ENCODE results near the gene GPSM1.

DNA sequence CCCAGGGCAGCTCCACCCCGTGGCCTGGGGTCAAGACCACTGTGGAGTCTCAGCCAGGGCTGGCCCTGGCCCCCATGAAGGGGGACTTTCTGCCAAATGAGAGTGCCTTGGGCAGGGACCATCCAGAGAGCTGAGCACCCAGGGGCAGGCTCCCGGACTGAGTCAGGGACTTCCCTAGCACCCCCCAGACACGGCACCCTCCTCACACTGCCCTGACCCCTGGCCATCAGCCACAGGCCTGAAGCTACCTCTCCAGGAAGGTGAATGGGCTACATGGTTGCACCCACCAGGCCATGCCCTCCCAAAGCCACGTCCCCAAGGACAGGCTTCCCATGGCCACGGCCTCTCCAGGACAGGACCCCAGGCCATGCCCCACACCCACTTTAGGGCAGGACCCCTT lies 32.9 kb upstream of the GPSM1 start:
- TF ChIP-seq EZH2phosphoT487 (IDR thresholded peaks at IDR 0.05; ENCODE audit: borderline replicate concordance, low read depth): no peak
- TF ChIP-seq RFX5 (IDR thresholded peaks at IDR 0.05; ENCODE audit: low read length): no peak
- no peak for TF ChIP-seq MXI1 (IDR thresholded peaks at IDR 0.05; ENCODE audit: low read depth, low read length)
- TF ChIP-seq YY1 (IDR thresholded peaks at IDR 0.05; ENCODE audit: low read depth): no peak
- TF ChIP-seq FOXJ3 (CRISPR knock-in tag; IDR thresholded peaks at IDR 0.05): no peak
- no peak for TF ChIP-seq POLR2AphosphoS5 (IDR thresholded peaks at IDR 0.05; ENCODE audit: low read depth, low read length)

All from SK-N-SH (cell line).